Esophagus squamous epithelium (tissue), 5 donors: Measurements from ENCODE around the gene GAK. TPM values are rescaled to one million over a fixed set of nuclear protein-coding genes. Genes with fewer than 3 reads are reported as not detected.
A peak's percentile ranks its signal among the peaks of the same experiment; 100 is the strongest.

Experiments
- DNase-seq: peaks from one replicate; lab custom pipeline; 2025; lab: John Stamatoyannopoulos, UW
- H3K27ac ChIP-seq, 4 donors: fragments of 200-600 bp; sonication (generic); one replicate each; pipeline ENCODE4 v1.5.1; 2016 to 2019; ENCODE audit warnings: mild to moderate bottlenecking in 1 of 4
- H3K27me3 ChIP-seq, 4 donors: fragments of 200-600 bp; sonication (generic); 1 replicate in 3 of 4; 2 replicates in 1 of 4; pipeline versions ENCODE4 v1.5.1 to v1.6.0; 2017 to 2021; ENCODE audit warnings: antibody characterized with exemption in 1 of 4
- H3K36me3 ChIP-seq, 3 donors: fragments of 200-600 bp; sonication (generic); one replicate each; pipeline ENCODE4 v1.5.1; 2016 to 2019
- H3K4me1 ChIP-seq, 3 donors: fragments of 200-600 bp; sonication (generic); one replicate each; pipeline ENCODE4 v1.5.1; 2017 to 2019
- H3K4me3 ChIP-seq, 4 donors: fragments of 200-600 bp; sonication (generic); 1 replicate in 3 of 4; 2 replicates in 1 of 4; pipeline ENCODE4 v1.5.1; 2016 to 2019; ENCODE audit warnings: mild to moderate bottlenecking in 2 of 4, moderate library complexity in 1 of 4
- H3K9me3 ChIP-seq, 3 donors: fragments of 200-600 bp; sonication (generic); one replicate each; pipeline ENCODE4 v1.5.1; 2016 to 2019
- POLR2A ChIP-seq, 4 donors: fragments of 450-650 bp; IDR thresholded peaks; one replicate each; pipeline ENCODE4 v1.6.1; 2017; ENCODE audit warnings: antibody characterized with exemption in 4 of 4, mild to moderate bottlenecking in 4 of 4, moderate library complexity in 3 of 4
- WGBS, 2 donors: methylation state at CpG; one replicate each; pipeline ENCODE4 v1.1.5; 2018; 5-methylcytosine and 5-hydroxymethylcytosine counted together
- intact Hi-C: fragments of 100-400 bp; cut with DNase I; formaldehyde crosslinking; loops from one replicate; pipeline ENCODE4 v1.15.0; 2022
- total RNA-seq, 4 donors: library from RNA; depleted of rRNA; stranded (reverse); fragments of >200 nt; gene quantifications; one replicate each; pipeline ENCODE4 v1.1.0, GENCODE V29; 2016
- TF ChIP-seq, protein P1 (sequence below), 6 experiments: fragments of 450-650 bp in 4 of 6; fragments of 200-600 bp in 2 of 6; sonication (generic) in 2 of 6; IDR thresholded peaks; one replicate each; pipeline ENCODE4 v1.5.1; 2016 to 2019; ENCODE audit warnings: antibody characterized with exemption in 6 of 6, mild to moderate bottlenecking in 4 of 6, moderate library complexity in 4 of 6
- donor health status: DM: yes; HTN: yes; CAD: no.

The GAK gene
- total RNA-seq, 4 donors from 2014 or later: 70.6 to 97.8 (median 80.7) TPM

DNA sequence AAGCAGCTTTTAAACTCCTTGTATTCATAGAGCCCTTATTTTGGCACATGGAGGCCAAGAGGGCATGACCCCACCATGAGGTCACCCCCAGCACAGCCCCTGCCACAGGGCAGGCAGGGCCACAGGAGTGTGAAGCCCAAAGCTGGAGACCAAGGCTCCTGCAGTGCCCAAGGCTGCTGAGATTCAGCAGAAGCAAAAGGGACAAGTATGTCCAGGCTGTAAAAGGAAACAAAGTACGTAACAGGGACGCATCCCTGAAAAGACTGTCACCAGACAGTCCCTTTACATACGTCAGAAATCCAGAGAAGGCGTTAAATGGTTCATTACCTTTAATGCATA, 18.9 kb downstream of the GAK start:
- TF ChIP-seq POLR2A (IDR thresholded peaks at IDR 0.05): no peak
- TF ChIP-seq, protein P1, sequence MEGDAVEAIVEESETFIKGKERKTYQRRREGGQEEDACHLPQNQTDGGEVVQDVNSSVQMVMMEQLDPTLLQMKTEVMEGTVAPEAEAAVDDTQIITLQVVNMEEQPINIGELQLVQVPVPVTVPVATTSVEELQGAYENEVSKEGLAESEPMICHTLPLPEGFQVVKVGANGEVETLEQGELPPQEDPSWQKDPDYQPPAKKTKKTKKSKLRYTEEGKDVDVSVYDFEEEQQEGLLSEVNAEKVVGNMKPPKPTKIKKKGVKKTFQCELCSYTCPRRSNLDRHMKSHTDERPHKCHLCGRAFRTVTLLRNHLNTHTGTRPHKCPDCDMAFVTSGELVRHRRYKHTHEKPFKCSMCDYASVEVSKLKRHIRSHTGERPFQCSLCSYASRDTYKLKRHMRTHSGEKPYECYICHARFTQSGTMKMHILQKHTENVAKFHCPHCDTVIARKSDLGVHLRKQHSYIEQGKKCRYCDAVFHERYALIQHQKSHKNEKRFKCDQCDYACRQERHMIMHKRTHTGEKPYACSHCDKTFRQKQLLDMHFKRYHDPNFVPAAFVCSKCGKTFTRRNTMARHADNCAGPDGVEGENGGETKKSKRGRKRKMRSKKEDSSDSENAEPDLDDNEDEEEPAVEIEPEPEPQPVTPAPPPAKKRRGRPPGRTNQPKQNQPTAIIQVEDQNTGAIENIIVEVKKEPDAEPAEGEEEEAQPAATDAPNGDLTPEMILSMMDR (IDR thresholded peaks at IDR 0.05): no peak
- intact Hi-C loops: no loop called here
- H3K36me3 ChIP-seq: peaks cover 3 to 51% (median 13%) of the 10 kb centered on the region in 3 donors
- 89 to 93% methylated on average over 4 of the region's 4 CpGs for WGBS, 2 donors
- peak overlapping the region in 3 of 4 donors; percentile 4 to 79 (median 71) for H3K27ac ChIP-seq
- H3K4me1 ChIP-seq: peaks cover 0 to 38% (median 3%) of the 10 kb centered on the region in 3 donors
- no peaks in the 10 kb centered on the region for H3K27me3 ChIP-seq
- no peaks in the 10 kb centered on the region for H3K9me3 ChIP-seq
- no peak overlapping the region for H3K4me3 ChIP-seq
- DNase-seq: no peak

DNA sequence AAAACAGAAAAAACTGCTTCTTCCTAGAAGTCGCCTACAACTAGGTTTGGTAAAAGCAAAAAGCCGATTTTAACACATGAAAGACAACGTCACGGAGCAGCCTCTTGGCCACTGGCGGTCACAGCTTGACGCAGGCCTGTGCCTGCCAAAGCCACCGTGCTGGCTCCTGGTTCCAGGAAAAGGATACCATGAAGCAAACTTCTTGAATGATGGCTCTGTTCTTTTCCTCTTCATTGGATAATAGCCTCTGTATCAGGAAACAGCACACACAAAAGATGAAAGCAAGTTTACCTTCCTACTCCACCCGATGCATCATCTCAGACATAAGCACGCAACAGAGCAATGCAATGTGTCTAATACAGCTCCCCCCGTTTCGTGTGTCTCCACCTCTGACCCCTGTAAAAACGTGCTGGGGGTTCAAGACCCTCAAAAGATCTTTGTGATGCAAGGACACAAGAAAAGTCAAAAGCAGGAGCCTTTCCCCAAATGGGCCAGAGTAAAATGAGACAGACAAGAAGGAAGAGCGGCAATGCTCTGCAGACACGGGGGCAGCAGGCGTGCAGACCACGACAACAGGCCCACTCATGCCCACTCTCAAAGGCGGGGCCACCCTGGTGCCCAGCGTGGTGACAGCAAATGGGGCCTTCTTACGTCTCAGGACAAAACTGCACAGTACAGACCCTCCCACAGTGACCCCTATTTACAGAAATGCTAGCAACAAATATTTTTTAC, 19.4 kb downstream of the GAK start:
- peaks cover 0 to 43% (median 3%) of the 10 kb centered on the region in 3 donors for H3K4me1 ChIP-seq
- intact Hi-C loops: no loop called here
- TF ChIP-seq, protein P1 (IDR thresholded peaks at IDR 0.05): no peak
- TF ChIP-seq POLR2A (IDR thresholded peaks at IDR 0.05): no peak
- no peaks in the 10 kb centered on the region for H3K9me3 ChIP-seq
- DNase-seq: no peak
- no peaks in the 10 kb centered on the region for H3K27me3 ChIP-seq
- 73 to 75% methylated on average over 14 to 19 of the region's 19 CpGs for WGBS, 2 donors
- peak overlapping the region; percentile 67 to 82 (median 73) for H3K27ac ChIP-seq
- H3K36me3 ChIP-seq: peaks cover 3 to 56% (median 13%) of the 10 kb centered on the region in 3 donors
- no peak overlapping the region for H3K4me3 ChIP-seq

DNA sequence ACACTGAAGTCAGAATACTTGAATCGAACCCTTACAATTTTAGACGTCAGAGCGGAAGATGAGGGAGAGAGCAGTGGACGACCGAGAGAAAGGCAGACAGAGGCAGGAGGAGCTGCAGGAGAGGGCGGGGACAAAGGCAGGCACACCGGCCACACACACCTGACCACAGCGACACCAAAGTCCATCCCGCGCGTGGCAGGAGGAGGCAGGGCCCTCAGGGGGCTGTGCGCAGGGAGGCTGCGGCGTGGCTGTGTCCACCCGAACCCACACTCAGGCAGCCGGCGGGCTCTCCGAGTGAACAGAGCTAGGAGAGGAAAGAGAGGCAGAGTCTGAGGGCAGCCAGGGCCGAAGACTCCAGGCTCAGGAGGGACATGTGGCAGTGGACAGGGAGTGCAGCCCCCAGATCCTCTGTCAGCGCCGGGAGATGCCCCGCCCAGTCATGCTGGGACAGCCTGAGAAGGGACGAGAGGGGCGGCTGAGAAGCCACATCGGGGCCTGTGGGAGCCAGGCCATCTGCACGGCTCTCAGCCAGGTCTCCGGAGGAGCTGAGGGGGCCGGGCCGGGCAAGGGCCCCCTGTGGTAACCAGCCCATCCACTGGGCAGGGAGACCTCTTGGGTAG, 20.1 kb downstream of the GAK start:
- DNase-seq: no peak
- H3K27me3 ChIP-seq: no peaks in the 10 kb centered on the region
- H3K9me3 ChIP-seq: no peaks in the 10 kb centered on the region
- H3K4me1 ChIP-seq: peaks cover 0 to 51% (median 3%) of the 10 kb centered on the region in 3 donors
- 88 to 95% methylated on average over 18 to 22 of the region's 29 CpGs for WGBS, 2 donors
- intact Hi-C loops: no loop called here
- no peak overlapping the region for H3K4me3 ChIP-seq
- TF ChIP-seq POLR2A (IDR thresholded peaks at IDR 0.05): no peak
- TF ChIP-seq, protein P1 (IDR thresholded peaks at IDR 0.05): no peak
- H3K27ac ChIP-seq: peak overlapping the region; percentile 67 to 82 (median 73)
- H3K36me3 ChIP-seq: peaks cover 3 to 64% (median 13%) of the 10 kb centered on the region in 3 donors

DNA sequence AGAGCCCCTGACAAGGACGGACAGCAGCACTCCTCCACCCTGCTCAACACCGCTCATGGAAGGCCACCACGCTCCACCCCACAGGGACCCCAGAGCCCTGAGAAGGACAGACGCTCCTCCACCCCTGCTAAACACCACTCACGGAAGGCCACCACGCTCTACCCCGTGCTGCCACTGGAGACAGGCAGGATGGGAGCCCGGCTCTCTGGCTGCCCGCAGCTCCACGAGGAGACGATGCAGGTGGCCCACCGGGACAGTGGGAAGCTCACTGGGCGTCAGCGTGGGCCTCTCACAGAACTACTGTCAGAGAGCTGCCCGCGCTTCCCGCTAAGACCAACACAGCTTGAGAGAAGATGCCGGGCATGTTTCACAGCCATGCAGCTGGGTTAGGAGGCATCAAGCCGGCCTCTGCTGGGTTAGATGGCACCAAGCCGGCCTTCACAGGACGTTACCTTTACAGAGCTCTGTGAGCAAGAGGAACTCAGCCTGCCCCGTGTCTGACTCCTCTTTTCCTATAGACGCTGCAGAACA, 20.8 kb downstream of the GAK start:
- Histone ChIP-seq H3K4me1 (peaks cover 0 to 48% (median 3%) of the 10 kb centered on the region in 3 donors), H3K36me3 (peaks cover 3 to 71% (median 13%) of the 10 kb centered on the region in 3 donors), H3K9me3 (no peaks in the 10 kb centered on the region), H3K27me3 (no peaks in the 10 kb centered on the region), H3K4me3 (no peak overlapping the region), H3K27ac (peak overlapping the region in 2 of 4 donors; percentile 79 to 82)
- intact Hi-C loops: no loop called here
- no peak for DNase-seq
- TF ChIP-seq, protein P1 (IDR thresholded peaks at IDR 0.05): no peak
- TF ChIP-seq POLR2A (IDR thresholded peaks at IDR 0.05): no peak
- 98 to 100% methylated on average over 2 to 10 of the region's 23 CpGs for WGBS, 2 donors
